Body of pancreas (tissue), 4 donors: ENCODE data around the gene DHRS7C. TPM values are rescaled to one million over a fixed set of nuclear protein-coding genes. Genes with fewer than 3 reads are reported as not detected.

Experiments
- ATAC-seq: fragments of 150-250 bp; one replicate; pipeline ENCODE4 v1.9.1; 2016
- DNase-seq, 4 donors: peaks; one replicate each; pipeline ENCODE4 v3.0.0-alpha.2; 2019
- H3K27ac ChIP-seq, 4 donors: fragments of 200-600 bp; sonication (generic); 1 replicate in 3 of 4; 2 replicates in 1 of 4; pipeline versions ENCODE4 v1.5.1 to v1.6.1; 2016 to 2019; ENCODE audit warnings: mild to moderate bottlenecking in 1 of 4, mixed read lengths in 1 of 4, moderate library complexity in 1 of 4
- H3K27me3 ChIP-seq, 2 donors: fragments of 200-600 bp; sonication (generic); one replicate each; pipeline ENCODE4 v1.6.0; 2016; ENCODE audit warnings: mild to moderate bottlenecking in 1 of 2
- H3K36me3 ChIP-seq, 2 donors: fragments of 200-600 bp; sonication (generic); replicated peaks in 1 of 2; 2 replicates each; pipeline ENCODE4 v1.5.1; 2016; ENCODE audit warnings: low read depth in 2 of 2; ENCODE audit not compliant: insufficient read depth in 1 of 2
- H3K4me1 ChIP-seq: fragments of 200-600 bp; sonication (generic); one replicate; pipeline ENCODE4 v1.6.0; 2016
- H3K4me3 ChIP-seq, 2 donors: fragments of 200-600 bp; sonication (generic); 1 replicate in 1 of 2; 2 replicates in 1 of 2; pipeline ENCODE4 v1.5.1; 2016 to 2019
- H3K9me3 ChIP-seq, 3 donors: fragments of 200-600 bp; sonication (generic); 1 replicate in 2 of 3; 2 replicates in 1 of 3; pipeline ENCODE4 v1.5.1; 2016
- CTCF ChIP-seq, 7 experiments: fragments of 450-650 bp in 4 of 7; fragments of 200-600 bp in 3 of 7; sonication (generic) in 3 of 7; IDR thresholded peaks; one replicate each; pipeline ENCODE4 v1.5.1; 2016 to 2019; ENCODE audit warnings: antibody characterized with exemption in 7 of 7
- POLR2A ChIP-seq, 3 donors: fragments of 450-650 bp; IDR thresholded peaks; one replicate each; pipeline ENCODE4 v1.6.1; 2016; ENCODE audit warnings: antibody characterized with exemption in 3 of 3, mild to moderate bottlenecking in 2 of 3
- WGBS, 2 donors: methylation state at CpG; one replicate each; pipeline ENCODE4 v1.1.5; 2017; 5-methylcytosine and 5-hydroxymethylcytosine counted together
- intact Hi-C: fragments of 100-400 bp; cut with DNase I; formaldehyde crosslinking; loops from one replicate; pipeline ENCODE4 v1.15.1; 2023
- total RNA-seq, 2 donors: library from RNA; depleted of rRNA; stranded (reverse); fragments of >200 nt; gene quantifications; one replicate each; pipeline ENCODE4 v1.1.0, GENCODE V29; 2016

DHRS7C gene
- total RNA-seq, 2 donors from 2014 or later = not detected

- Histone ChIP-seq H3K9me3 (no peaks in the 10 kb centered on the region), H3K4me1 (no peaks in the 10 kb centered on the region), H3K27me3 (no peaks in the 10 kb centered on the region), H3K27ac (no peak overlapping the region), H3K36me3 (no peaks in the 10 kb centered on the region), H3K4me3 (no peak overlapping the region)
- WGBS, 2 donors = 38 to 40% methylated on average over 8 of the region's 8 CpGs
- TF ChIP-seq POLR2A (IDR thresholded peaks at IDR 0.05) (no peak), CTCF (IDR thresholded peaks at IDR 0.05) (no peak)
- DNase-seq = peak; percentile 16 to 42 (median 27)
- peak; percentile 63 for ATAC-seq
- intact Hi-C loops = no loop called here
Observed at GRCh38 chr17:9817086-9817485, 25.7 kb upstream of the DHRS7C start.

- no peaks in the 10 kb centered on the region for H3K27me3 ChIP-seq
- H3K27ac ChIP-seq = no peak overlapping the region
- no peak overlapping the region for H3K4me3 ChIP-seq
- intact Hi-C loops = no loop called here
- no peaks in the 10 kb centered on the region for H3K9me3 ChIP-seq
- no peaks in the 10 kb centered on the region for H3K4me1 ChIP-seq
- no peak for ATAC-seq
- H3K36me3 ChIP-seq = no peaks in the 10 kb centered on the region
- WGBS, 2 donors = 40 to 79% methylated on average over 3 to 10 of the region's 10 CpGs
- TF ChIP-seq CTCF (IDR thresholded peaks at IDR 0.05) (no peak), POLR2A (IDR thresholded peaks at IDR 0.05) (no peak)
- DNase-seq = no peak
Observed at GRCh38 chr17:9816472-9816871, 25.1 kb upstream of the DHRS7C start.

GRCh38 chr17:9814337-9814945 is 23.0 kb upstream of the DHRS7C start:
- DNase-seq (no peak), ATAC-seq (no peak)
- no peaks in the 10 kb centered on the region for H3K27me3 ChIP-seq
- H3K4me3 ChIP-seq = no peak overlapping the region
- TF ChIP-seq POLR2A (IDR thresholded peaks at IDR 0.05) (no peak), CTCF (IDR thresholded peaks at IDR 0.05) (no peak)
- WGBS, 2 donors = 60 to 68% methylated on average over 14 of the region's 14 CpGs
- no peaks in the 10 kb centered on the region for H3K36me3 ChIP-seq
- intact Hi-C loops = no loop called here
- H3K9me3 ChIP-seq = no peaks in the 10 kb centered on the region
- H3K27ac ChIP-seq = no peak overlapping the region
- H3K4me1 ChIP-seq = no peaks in the 10 kb centered on the region

- Histone ChIP-seq H3K27me3 (no peaks in the 10 kb centered on the region), H3K9me3 (no peaks in the 10 kb centered on the region), H3K36me3 (no peaks in the 10 kb centered on the region), H3K27ac (no peak overlapping the region), H3K4me1 (no peaks in the 10 kb centered on the region), H3K4me3 (no peak overlapping the region)
- 60 to 62% methylated on average over 9 of the region's 9 CpGs for WGBS, 2 donors
- no peak for ATAC-seq
- intact Hi-C loops = no loop called here
- DNase-seq = no peak
- TF ChIP-seq POLR2A (IDR thresholded peaks at IDR 0.05) = no peak
- no peak for TF ChIP-seq CTCF (IDR thresholded peaks at IDR 0.05)
Observed at GRCh38 chr17:9813166-9813565, 21.8 kb upstream of the DHRS7C start.

GRCh38 chr17:9811537-9811936 is 20.1 kb upstream of the DHRS7C start:
- no peak for ATAC-seq
- no peak for DNase-seq
- H3K27ac ChIP-seq = no peak overlapping the region
- intact Hi-C loops = no loop called here
- no peaks in the 10 kb centered on the region for H3K36me3 ChIP-seq
- no peak overlapping the region for H3K4me3 ChIP-seq
- TF ChIP-seq POLR2A (IDR thresholded peaks at IDR 0.05) (no peak), CTCF (IDR thresholded peaks at IDR 0.05) (no peak)
- WGBS, 2 donors = 29 to 34% methylated on average over 11 of the region's 11 CpGs
- no peaks in the 10 kb centered on the region for H3K27me3 ChIP-seq
- no peaks in the 10 kb centered on the region for H3K4me1 ChIP-seq
- H3K9me3 ChIP-seq = no peaks in the 10 kb centered on the region
